LHCN-M2 (cell line): ENCODE data around the gene AKAP6. TPM values are rescaled to one million over a fixed set of nuclear protein-coding genes. Genes with fewer than 3 reads are reported as not detected.
A peak's percentile ranks its signal among the peaks of the same experiment; 100 is the strongest.
"Not testable (repeated sequence)": the region's sequence is repeated elsewhere in the genome, so short reads cannot be mapped to it uniquely, and the experiment has no call there.

ENCODE experiments used
- DNase-seq: peaks from one replicate; pipeline ENCODE4 v3.0.0-alpha.2; 2012; ENCODE audit warnings: low read depth
- total RNA-seq: library from RNA; depleted of rRNA; stranded (reverse); fragments of >200 nt; gene quantifications from 2 replicates; pipeline ENCODE4 v1.2.3, GENCODE V29; 2014

AKAP6 gene
- total RNA-seq, 1 experiment from 2014 or later = 2.7 TPM

DNA sequence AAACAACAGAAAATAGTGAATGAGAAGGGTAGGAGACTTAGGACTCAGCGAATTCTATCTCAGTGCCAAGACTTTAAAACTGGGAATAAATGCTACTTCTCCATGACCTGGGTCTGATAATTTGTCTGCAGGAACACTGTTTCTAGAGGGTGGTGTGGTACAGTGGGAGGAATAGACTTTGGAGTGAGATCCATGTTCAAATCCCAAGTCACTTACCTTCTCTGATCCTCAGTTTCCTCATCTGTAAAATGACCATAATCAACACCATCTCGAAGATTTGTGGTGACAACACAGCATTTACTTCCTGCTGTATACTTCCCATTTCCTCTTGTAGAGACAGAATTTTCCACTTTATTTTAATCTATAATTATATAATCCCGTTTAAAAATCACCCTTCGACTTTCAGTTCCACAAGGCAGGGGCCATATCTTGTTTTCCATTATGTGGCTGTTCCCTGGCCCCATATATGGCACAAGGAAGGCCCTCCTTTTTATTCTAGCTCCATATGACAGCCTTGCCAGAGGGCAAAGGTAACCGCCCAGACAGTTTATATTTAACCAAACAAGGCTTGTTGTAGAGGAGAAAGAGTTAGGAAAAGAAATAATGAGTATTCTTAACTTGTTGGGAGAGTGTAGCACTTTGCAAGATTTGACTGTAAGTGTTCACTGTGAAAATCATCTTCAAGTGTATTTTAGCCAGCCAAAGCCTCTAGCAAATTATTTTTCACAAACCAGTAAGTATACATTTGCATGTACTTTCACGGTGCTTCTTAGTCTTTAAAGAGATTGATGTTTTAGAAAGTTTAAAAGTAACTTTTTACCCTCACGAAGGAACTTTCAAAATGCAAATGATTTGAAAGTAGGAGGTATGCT lies 243.1 kb downstream of the AKAP6 start:
- DNase-seq = no peak

DNA sequence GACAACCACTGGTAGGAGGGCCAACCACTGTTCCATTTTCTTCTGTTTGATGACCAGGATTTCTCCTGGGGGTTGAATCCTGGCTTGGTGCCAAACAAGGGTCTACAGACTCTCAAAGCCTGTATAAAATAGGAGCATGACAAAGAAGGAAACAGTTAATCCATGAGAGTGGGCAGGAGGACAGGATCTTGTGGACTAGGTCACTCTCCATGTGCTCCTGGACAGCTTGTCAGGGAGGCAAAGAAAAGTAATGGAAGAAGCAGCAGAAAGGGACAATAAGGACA lies 243.7 kb downstream of the AKAP6 start:
- DNase-seq = no peak

- DNase-seq = no peak
These were observed 245.2 kb downstream of the AKAP6 start for GRCh38 chr14:32574269-32574668.

- DNase-seq = peak; percentile 58
These were observed 247.1 kb downstream of the AKAP6 start for GRCh38 chr14:32576088-32576795.

DNA sequence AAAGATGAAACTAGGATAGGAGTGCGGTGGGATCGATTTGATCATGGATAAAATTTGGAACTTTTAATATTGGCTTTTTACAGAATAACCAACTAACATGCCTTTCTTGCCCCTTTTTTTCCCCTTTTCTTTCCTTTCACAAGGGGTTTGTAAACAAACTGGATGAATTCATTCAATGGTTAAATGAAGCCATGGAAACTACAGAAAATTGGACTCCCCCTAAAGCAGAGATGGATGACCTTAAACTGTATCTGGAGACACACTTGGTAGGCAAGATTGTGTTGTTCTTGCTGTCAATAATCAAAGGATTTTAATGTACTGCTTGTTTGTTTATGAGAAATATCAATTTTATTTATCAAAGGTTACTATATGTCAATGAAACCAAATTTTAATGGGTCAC lies 247.9 kb downstream of the AKAP6 start:
- no peak for DNase-seq

GRCh38 chr14:32578181-32578580 lies 249.1 kb downstream of the AKAP6 start:
- no peak for DNase-seq

- not testable (repeated sequence) for DNase-seq
These were observed 254.3 kb downstream of the AKAP6 start for GRCh38 chr14:32583427-32583826.

GRCh38 chr14:32584079-32584478 lies 255.0 kb downstream of the AKAP6 start:
- DNase-seq = no peak

- DNase-seq = no peak
These were observed 258.4 kb downstream of the AKAP6 start for GRCh38 chr14:32587461-32587860.

DNA sequence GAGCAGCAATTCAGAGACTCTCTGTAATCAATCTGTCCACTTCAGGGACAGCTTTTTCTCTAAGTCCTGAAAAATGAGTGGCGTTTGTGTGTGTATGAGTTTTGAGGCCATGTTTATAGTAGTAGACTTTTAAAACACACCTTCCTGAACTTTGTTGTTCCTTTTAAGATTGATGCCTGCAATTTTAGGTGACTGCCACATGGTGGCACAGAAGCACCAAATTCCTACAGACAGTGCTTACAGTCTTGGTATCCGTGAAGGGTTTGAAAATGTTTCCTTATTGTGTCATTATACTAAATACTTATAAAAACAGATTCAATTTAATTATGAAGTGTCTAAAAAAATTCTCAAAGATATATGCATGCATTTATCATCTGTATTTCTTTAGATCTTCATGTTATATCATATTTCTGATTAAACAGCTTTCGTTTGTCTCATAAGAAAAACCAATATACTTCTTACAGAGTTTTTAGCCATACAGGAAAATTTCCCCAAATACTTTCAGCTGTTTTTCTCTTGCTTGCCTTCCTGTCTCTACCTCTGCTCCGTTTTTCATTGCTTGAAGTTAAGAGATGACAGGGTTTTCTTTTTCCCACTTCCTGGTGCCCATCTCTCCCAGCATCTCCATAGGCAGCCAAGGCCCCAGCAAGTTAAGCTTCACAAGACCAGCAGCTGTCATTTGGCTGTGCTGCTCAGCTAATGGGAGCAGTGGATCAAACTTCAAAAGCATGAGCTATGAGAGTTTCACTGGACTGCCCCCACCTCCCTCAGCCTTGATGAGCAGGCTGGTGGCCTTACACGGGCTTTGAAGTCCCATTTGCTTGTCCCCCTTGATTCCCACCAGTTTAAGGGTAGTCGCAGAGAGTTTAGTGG lies 259.6 kb downstream of the AKAP6 start:
- DNase-seq = peak; percentile 54

DNA sequence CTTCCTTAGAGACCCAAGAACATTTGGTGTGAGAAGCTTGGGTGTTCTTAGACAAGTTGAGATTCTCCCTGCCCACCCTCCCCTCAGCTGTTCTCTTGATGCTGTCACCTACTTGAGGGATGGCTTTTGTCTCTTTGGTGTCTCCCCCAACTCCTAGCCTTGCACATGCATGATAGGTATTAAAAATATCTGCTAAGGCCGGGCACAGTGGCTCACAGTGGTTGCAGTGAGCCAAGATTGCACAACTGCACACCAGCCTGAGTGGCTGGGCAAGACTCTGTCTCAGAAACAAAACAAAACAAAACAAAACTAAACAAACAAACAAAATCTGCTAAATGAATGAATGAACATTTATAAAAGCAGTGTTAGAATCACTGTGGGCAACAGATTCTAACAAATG lies 261.1 kb downstream of the AKAP6 start:
- DNase-seq = no peak

DNA sequence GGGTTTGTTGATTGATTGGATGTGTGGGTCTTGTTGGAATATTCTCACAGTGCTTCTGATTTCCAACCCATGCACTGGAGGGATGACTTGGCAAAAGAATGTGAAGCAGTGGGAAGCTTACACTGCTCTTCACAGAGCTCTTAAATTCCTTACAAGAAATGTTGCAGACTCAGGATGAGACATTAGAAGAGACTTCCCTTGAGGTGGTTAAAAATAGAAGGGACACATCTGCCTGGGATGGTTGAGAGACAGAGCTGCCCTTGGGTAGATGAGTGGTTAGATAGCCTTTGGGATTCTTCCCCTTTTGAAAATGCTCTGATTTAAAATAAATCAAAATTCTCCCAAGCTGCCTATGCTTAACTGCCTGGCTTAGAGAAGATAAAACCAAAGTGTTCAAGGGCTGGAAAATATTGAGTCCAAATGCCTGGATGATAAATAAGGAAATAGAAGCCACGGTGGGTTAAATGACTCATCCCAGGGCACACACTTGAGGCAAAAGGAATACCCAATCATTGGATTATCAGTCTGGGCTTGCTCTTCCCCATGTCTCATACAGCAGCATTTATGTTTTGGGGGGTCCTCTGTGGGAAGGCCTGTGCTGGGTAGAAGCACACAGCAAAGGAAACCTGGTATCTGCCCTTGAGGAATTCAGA lies 264.3 kb downstream of the AKAP6 start:
- peak; percentile 87 for DNase-seq

- DNase-seq = peak; percentile 67
These were observed 265.7 kb downstream of the AKAP6 start for GRCh38 chr14:32594766-32595165.

DNA sequence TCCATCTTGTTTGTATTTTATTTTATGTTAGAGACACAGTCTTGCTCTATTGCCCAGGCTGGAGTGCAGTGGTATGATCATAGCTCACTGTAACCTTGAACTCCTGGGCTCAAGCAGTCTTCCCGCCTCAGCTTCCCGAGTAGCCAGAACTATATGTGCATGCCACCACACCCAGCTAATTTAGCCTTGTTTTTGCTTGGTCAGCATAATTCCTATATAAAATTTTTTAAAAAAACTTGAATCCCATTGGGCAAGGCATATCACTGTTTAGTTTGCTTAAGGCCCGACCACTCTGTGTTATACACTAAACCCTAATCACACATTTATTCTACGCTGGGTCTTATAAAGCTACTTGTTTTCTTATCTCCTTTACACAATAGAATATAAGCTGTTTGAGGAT lies 266.4 kb downstream of the AKAP6 start:
- DNase-seq = no peak

DNA sequence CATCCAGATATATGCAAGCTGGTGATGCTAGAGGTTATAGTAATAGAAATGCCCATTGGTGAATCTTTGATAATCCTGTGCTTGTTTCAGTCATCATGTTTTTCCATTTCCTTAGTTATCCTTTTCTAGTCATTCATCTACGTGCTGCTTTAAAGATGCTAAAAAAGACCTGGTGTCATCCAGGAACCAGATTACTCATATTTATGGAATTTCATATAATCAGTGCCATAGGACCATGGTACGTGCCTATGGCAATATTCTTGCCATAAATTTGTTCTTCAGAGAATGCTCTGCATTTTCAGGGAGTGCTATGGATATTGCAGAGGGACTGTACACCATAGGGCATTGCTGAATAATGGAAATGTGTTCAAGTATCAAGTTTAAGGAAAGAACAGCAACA lies 267.3 kb downstream of the AKAP6 start:
- no peak for DNase-seq

GRCh38 chr14:32597771-32598170 lies 268.7 kb downstream of the AKAP6 start:
- DNase-seq = peak; percentile 53

GRCh38 chr14:32601069-32601468 lies 272.0 kb downstream of the AKAP6 start:
- no peak for DNase-seq

- no peak for DNase-seq
These were observed 272.8 kb downstream of the AKAP6 start for GRCh38 chr14:32601906-32602305.

- peak; percentile 64 for DNase-seq
These were observed 273.6 kb downstream of the AKAP6 start for GRCh38 chr14:32602699-32603098.

GRCh38 chr14:32603992-32604565 lies 275.0 kb downstream of the AKAP6 start:
- DNase-seq = no peak

DNA sequence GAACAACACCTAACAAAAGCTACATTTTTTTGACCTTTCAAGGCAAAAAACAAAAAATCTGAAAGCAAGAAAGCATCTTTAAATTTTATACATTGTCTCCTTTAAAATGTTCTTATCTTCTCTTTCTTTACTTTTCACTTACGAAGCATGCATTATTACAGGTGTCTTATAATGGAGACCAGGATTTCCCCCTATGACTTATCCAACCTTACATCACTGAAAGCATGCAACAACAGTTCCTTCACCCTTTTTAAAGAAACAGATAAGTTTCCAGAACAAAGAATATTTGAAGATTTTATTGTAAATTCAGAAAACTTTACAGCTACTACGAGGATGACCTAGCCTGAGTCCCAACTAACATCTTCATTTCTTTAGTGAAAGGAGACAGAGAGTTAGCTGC lies 277.2 kb downstream of the AKAP6 start:
- DNase-seq = no peak
